Panc1 (cell line): Measurements from ENCODE around the gene JAML. TPM values are rescaled to one million over a fixed set of nuclear protein-coding genes. Genes with fewer than 3 reads are reported as not detected.

ENCODE experiments used
- ATAC-seq: fragments of 200-7000 bp; cut with Tn5 transposase; 2 replicates; pipeline ENCODE4 v1.9.1; 2020; ENCODE audit warnings: mild to moderate bottlenecking, moderate library complexity
- BruUV-seq: library from RNA; stranded (reverse); fragments of 400-500 nt; replicated peaks from 2 replicates; lab custom pipeline; 2021; lab: Mats Ljungman, UMichigan
- CTCF ChIA-PET: fragments of 300-600 bp; sonication (Branson Sonifier 250); formaldehyde crosslinking; loops from one replicate; lab custom pipeline; 2022; ENCODE audit warnings: antibody characterized with exemption; lab: Charles Lee
- POLR2A ChIA-PET: fragments of 300-600 bp; sonication (Branson Sonifier 250); formaldehyde crosslinking; loops from one replicate; lab custom pipeline; 2022; ENCODE audit warnings: antibody characterized with exemption; lab: Charles Lee
- DNase-seq: peaks from one replicate; pipeline ENCODE4 v3.0.0-alpha.2; 2010; ENCODE audit warnings: low read depth, low spot score
- H3K27ac ChIP-seq: 2 replicates; pipeline ENCODE4 v1.5.1; 2011; ENCODE audit warnings: mild to moderate bottlenecking, low read length, inconsistent platforms
- H3K27me3 ChIP-seq: fragments of 200-500 bp; sonication (Bioruptor generic); 2 replicates; pipeline ENCODE4 v1.6.0; 2014; ENCODE audit warnings: low read length, inconsistent platforms; ENCODE audit not compliant: control insufficient read depth, insufficient read depth
- H3K36me3 ChIP-seq: fragments of 200-500 bp; sonication (Bioruptor generic); 2 replicates; pipeline ENCODE4 v1.5.1; 2014; ENCODE audit warnings: inconsistent platforms, mild to moderate bottlenecking, low read length, moderate library complexity; ENCODE audit not compliant: control insufficient read depth, insufficient read depth
- H3K4me1 ChIP-seq: 2 replicates; pipeline ENCODE4 v1.5.1; 2011; ENCODE audit warnings: inconsistent platforms, mild to moderate bottlenecking, low read length, moderate library complexity; ENCODE audit not compliant: control insufficient read depth, insufficient read depth
- H3K4me3 ChIP-seq, 2 experiments: 2 replicates each; pipeline ENCODE4 v1.5.1; 2011 to 2012; ENCODE audit warnings: low read depth in 2 of 2, low read length in 2 of 2, mild to moderate bottlenecking in 2 of 2, inconsistent platforms in 1 of 2, moderate library complexity in 1 of 2
- H3K9me3 ChIP-seq: fragments of 200-500 bp; sonication (Bioruptor generic); 2 replicates; pipeline ENCODE4 v1.5.1; 2014; ENCODE audit warnings: low read depth, mild to moderate bottlenecking, inconsistent platforms, low read length, moderate library complexity; ENCODE audit not compliant: control insufficient read depth, insufficient read depth
- CTCF ChIP-seq: fragments of 450-650 bp; IDR thresholded peaks from 2 replicates; pipeline ENCODE4 v1.5.1; 2017; ENCODE audit warnings: mild to moderate bottlenecking
- POLR2AphosphoS5 ChIP-seq: IDR thresholded peaks from 2 replicates; pipeline ENCODE4 v1.6.1; 2012; ENCODE audit warnings: mild to moderate bottlenecking, low read depth, low read length, moderate library complexity
- SIN3A ChIP-seq: IDR thresholded peaks from 2 replicates; pipeline ENCODE4 v1.6.1; 2012; ENCODE audit warnings: low read depth, mild to moderate bottlenecking, low read length, moderate library complexity, borderline replicate concordance; ENCODE audit not compliant: insufficient read depth
- TCF7L2 ChIP-seq: IDR thresholded peaks from 2 replicates; pipeline ENCODE4 v1.6.1; 2011; ENCODE audit warnings: mild to moderate bottlenecking, low read depth, low read length, inconsistent platforms
- in situ Hi-C: cut with HindIII; loops from 2 replicates; pipeline ENCODE4 v1.10.0; 2016; ENCODE audit warnings: low sequenced_read_pairs, low pct_unique_long_range_greater_than_20kb
- intact Hi-C: fragments of 100-400 bp; cut with micrococcal nuclease; formaldehyde crosslinking; loops from one replicate; pipeline ENCODE4 v1.10.0; 2022; ENCODE audit not compliant: unreplicated experiment
- total RNA-seq: library from RNA; stranded (reverse); gene quantifications from one replicate; pipeline ENCODE4 v1.2.1, GENCODE V29; 2021; ENCODE audit not compliant: unreplicated experiment
- TF ChIP-seq, protein P1 (sequence below), 2 experiments: IDR thresholded peaks; 2 replicates each; pipeline ENCODE4 v1.6.1; 2011 to 2012; ENCODE audit warnings: low read depth in 2 of 2, control low read depth in 1 of 2, low read length in 1 of 2, mild to moderate bottlenecking in 1 of 2, moderate library complexity in 1 of 2; ENCODE audit not compliant: insufficient read depth in 1 of 2

The JAML gene
- total RNA-seq, 1 experiment from 2014 or later, result 0.39 TPM

- in situ Hi-C loops, result no loop called here
Observed at GRCh38 chr11:118243161-118243560, 18.4 kb upstream of the JAML start.

DNA sequence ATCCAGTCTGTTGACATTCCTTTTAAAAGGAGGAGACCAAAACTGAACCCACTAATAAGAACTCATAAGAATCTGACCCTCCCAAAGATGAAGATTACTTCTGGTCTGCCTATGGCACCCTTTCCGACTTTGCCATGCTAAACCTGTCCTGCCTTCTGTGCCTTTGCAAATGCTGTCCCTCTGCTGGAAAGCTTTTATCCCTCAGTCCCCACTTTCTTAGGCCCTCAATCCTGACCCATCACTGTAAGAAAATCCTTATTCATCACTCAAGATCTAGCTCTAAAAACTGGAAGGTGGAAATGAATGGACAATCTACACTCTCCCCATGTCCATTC is 16.9 kb upstream of the JAML start:
- H3K4me3 ChIP-seq, result no peak overlapping the region
- CTCF ChIA-PET, result no interaction called here
- POLR2A ChIA-PET, result no interaction called here
- H3K27ac ChIP-seq, result no peak overlapping the region
- H3K9me3 ChIP-seq, result no peaks in the 10 kb centered on the region
- in situ Hi-C loops (no loop called here), intact Hi-C loops (no loop called here)
- H3K36me3 ChIP-seq, result no peaks in the 10 kb centered on the region
- no peaks in the 10 kb centered on the region for H3K4me1 ChIP-seq
- H3K27me3 ChIP-seq, result peaks cover 8% of the 10 kb centered on the region
- no TSS peak for BruUV-seq
- ATAC-seq (no peak), DNase-seq (no peak)
- no peak for TF ChIP-seq POLR2AphosphoS5
- no peak for TF ChIP-seq TCF7L2
- TF ChIP-seq SIN3A, result no peak
- TF ChIP-seq, protein P1, sequence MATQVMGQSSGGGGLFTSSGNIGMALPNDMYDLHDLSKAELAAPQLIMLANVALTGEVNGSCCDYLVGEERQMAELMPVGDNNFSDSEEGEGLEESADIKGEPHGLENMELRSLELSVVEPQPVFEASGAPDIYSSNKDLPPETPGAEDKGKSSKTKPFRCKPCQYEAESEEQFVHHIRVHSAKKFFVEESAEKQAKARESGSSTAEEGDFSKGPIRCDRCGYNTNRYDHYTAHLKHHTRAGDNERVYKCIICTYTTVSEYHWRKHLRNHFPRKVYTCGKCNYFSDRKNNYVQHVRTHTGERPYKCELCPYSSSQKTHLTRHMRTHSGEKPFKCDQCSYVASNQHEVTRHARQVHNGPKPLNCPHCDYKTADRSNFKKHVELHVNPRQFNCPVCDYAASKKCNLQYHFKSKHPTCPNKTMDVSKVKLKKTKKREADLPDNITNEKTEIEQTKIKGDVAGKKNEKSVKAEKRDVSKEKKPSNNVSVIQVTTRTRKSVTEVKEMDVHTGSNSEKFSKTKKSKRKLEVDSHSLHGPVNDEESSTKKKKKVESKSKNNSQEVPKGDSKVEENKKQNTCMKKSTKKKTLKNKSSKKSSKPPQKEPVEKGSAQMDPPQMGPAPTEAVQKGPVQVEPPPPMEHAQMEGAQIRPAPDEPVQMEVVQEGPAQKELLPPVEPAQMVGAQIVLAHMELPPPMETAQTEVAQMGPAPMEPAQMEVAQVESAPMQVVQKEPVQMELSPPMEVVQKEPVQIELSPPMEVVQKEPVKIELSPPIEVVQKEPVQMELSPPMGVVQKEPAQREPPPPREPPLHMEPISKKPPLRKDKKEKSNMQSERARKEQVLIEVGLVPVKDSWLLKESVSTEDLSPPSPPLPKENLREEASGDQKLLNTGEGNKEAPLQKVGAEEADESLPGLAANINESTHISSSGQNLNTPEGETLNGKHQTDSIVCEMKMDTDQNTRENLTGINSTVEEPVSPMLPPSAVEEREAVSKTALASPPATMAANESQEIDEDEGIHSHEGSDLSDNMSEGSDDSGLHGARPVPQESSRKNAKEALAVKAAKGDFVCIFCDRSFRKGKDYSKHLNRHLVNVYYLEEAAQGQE (IDR thresholded peaks at IDR 0.05; ENCODE audit: insufficient read depth in 1 of 2, low read depth in 2 of 2, low read length in 1 of 2), result no peak
- TF ChIP-seq CTCF, result no peak

More at GRCh38 chr11:118243161-118243560, 18.4 kb upstream of the JAML start:
- H3K4me3 ChIP-seq, result no peak overlapping the region
- H3K4me1 ChIP-seq, result no peaks in the 10 kb centered on the region
- peaks cover 8% of the 10 kb centered on the region for H3K27me3 ChIP-seq
- DNase-seq (no peak), ATAC-seq (no peak)
- ChIA-PET CTCF (no interaction called here), POLR2A (no interaction called here)
- H3K36me3 ChIP-seq, result no peaks in the 10 kb centered on the region
- TF ChIP-seq POLR2AphosphoS5, result no peak
- TF ChIP-seq, protein P1 (IDR thresholded peaks at IDR 0.05; ENCODE audit: insufficient read depth in 1 of 2, low read depth in 2 of 2, low read length in 1 of 2), result no peak
- no peak for TF ChIP-seq SIN3A
- no peak for TF ChIP-seq CTCF
- no peak for TF ChIP-seq TCF7L2
- BruUV-seq, result no TSS peak
- H3K27ac ChIP-seq, result no peak overlapping the region
- intact Hi-C loops, result no loop called here
- H3K9me3 ChIP-seq, result no peaks in the 10 kb centered on the region
